Inflammatory macrophage treated with lipopolysaccharide for 1 hour (primary cell): Measurements from ENCODE around the gene PTGER1.
"Not testable (repeated sequence)": the region's sequence is repeated elsewhere in the genome, so short reads cannot be mapped to it uniquely, and the experiment has no call there.

Experiments used
- DNase-seq, 2 donors: peaks; one replicate each; pipeline ENCODE4 v3.0.0-alpha.2; 2020 to 2022

PTGER1 gene

DNA sequence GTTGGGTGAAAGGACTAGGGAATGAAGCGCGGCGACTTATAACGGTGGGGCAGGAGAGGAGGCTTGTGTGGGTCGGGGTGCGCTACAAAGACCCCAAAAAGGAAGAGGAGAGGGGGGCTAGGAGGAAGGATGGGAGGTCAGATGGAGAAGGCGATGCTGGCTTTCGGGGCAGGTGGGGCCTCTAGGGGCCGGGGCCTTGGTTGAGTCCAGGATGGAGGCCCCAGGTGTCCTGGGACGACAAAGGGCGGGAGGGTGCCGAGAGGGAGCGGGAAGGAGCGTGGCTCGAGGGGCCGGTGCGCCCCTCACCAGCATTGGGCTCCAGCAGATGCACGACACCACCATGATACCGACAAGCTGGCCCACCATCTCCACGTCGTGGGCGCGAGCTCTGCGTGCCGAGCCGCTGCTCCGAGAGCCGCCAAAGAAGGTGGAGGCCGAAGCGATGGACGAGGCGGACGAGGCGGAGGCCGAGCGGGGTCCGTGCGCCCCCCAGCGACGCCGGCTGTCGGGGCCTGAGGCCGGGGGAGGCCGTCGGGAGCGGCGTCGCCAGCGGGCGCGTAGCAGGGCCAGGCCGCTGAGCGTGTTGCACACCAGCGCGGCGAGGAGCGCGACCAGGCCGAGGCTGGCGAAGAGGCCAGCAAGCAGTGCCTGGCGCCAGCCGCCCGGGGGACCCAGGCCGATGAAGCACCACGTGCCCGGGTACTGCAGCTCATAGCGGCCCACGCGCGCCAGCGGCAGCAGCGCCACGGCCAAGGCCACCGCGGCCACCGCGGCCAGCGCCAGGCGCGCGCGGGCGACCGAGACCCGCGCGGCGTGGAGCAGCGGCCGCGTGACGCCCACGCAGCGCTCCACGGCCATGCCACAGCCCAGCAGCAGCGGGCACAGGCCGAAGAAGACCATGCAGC lies 1.8 kb downstream of the PTGER1 start:
- no peak for DNase-seq

GRCh38 chr19:14472202-14472938 lies 2.8 kb downstream of the PTGER1 start:
- peak; percentile 65 to 84 for DNase-seq

DNA sequence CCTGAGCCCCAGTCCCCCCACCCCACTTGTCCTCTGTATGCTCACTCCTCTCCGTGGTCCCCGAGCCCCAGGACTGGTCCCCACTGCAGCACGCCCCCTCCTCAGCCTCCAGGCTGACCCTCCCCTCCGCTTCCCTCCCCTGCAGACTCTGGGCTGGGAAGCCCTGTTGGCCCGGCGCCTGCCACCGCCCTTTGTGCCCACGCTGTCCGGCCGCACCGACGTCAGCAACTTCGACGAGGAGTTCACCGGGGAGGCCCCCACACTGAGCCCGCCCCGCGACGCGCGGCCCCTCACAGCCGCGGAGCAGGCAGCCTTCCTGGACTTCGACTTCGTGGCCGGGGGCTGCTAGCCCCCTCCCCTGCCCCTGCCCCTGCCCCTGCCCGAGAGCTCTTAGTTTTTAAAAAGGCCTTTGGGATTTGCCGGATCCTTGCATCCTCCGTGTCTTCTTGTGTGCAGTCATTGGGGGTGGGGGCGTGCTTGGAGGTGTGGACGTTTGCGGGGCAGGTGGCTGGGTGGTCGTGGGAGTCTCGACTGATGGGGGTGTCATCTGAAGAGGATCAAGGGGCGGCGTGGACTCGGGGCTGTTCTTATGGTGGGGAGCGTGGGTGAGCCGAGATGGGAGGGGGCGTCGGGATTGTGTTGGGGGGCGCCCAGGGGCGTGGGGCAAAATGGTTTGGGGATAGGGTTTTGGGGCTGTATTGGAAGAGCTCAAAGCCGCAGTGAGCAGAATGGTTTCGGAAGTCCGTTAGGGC lies 3.5 kb downstream of the PTGER1 start:
- no peak for DNase-seq

- DNase-seq, result no peak
Observed at GRCh38 chr19:14470031-14470876, 4.9 kb downstream of the PTGER1 start.

- DNase-seq, result no peak
Observed at GRCh38 chr19:14467816-14468215, 7.3 kb downstream of the PTGER1 start.

DNA sequence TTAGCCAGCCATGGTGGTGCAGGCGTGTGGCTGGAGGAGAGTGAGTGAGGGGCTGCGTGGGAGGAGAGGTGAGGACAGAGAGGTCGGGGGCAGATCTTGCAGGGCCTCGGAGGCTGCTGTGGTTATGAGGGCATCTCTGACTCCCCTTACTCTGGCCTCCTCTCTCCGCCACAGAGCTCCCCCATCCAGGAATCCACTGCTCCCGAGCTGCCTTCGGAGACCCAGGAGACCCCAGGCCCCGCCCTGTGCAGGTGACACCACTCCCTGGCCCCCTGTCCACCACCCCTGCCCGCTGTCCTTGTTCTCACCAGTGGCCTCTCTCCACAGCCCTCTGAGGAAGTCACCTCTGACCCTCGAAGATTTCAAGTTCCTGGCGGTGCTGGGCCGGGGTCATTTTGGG lies 7.8 kb downstream of the PTGER1 start:
- no peak for DNase-seq

GRCh38 chr19:14463747-14464146 lies 11.4 kb downstream of the PTGER1 start:
- no peak for DNase-seq

DNA sequence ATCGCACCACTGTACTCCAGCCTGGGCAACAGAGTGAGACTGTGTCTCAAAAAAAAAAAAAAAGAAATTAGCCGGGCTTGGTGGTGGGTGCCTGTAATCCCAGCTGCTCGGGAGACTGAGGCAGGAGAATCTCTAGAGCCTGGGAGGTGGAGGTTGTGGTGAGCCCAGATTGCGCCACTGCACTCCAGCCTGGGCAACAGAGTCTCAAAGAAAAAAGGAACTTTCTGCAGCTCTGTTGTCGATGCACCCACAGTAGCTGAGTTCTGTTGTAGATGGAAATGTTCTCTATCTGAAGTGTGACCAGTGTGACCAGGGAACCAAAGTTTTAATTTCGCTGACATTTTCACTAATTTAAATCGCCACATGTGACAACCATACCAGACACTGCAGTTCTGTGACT lies 12.8 kb downstream of the PTGER1 start:
- DNase-seq, result peak in 1 of 2 donors; percentile 26

DNA sequence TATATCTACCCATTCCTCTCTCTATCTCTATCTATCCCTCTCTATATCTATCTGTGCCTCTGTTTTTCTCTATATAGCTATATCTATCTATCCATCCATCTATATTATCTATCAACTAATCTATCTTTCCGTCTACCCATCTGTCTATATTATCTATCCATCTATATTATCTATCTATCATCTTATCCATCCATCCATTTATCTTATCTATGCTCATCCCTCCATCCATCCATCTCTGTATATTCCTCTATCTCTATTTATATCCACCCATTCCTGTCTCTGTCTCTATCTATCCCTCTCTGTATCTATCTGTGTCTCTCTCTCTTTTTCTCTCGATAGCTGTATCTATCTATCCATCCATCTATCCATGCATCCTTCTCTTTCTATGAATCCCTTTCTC lies 14.2 kb downstream of the PTGER1 start:
- no peak for DNase-seq

GRCh38 chr19:14459703-14460102 lies 15.5 kb downstream of the PTGER1 start:
- no peak for DNase-seq

GRCh38 chr19:14452303-14452702 lies 22.9 kb downstream of the PTGER1 start:
- not testable (repeated sequence) for DNase-seq

DNA sequence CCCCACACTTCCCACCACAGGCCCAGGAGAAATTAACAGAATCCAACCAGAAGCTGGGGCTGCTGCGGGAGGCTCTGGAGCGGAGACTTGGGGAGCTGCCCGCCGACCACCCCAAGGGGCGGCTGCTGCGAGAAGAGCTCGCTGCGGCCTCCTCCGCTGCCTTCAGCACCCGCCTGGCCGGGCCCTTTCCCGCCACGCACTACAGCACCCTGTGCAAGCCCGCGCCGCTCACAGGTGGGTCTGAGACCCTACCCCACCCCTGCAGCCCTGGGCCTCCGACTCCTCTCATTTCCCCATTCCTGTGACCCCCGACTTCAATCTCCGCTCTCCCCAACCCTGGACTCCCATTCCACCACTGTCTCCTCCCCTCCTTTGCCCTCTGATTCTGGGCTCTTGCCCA lies 24.3 kb downstream of the PTGER1 start:
- no peak for DNase-seq

GRCh38 chr19:14450168-14450874 lies 24.8 kb downstream of the PTGER1 start:
- peak; percentile 61 to 79 for DNase-seq

- peak in 1 of 2 donors; percentile 26 for DNase-seq
Observed at GRCh38 chr19:14449321-14449720, 25.8 kb downstream of the PTGER1 start.

GRCh38 chr19:14446336-14447036 lies 28.7 kb downstream of the PTGER1 start:
- DNase-seq, result no peak

DNA sequence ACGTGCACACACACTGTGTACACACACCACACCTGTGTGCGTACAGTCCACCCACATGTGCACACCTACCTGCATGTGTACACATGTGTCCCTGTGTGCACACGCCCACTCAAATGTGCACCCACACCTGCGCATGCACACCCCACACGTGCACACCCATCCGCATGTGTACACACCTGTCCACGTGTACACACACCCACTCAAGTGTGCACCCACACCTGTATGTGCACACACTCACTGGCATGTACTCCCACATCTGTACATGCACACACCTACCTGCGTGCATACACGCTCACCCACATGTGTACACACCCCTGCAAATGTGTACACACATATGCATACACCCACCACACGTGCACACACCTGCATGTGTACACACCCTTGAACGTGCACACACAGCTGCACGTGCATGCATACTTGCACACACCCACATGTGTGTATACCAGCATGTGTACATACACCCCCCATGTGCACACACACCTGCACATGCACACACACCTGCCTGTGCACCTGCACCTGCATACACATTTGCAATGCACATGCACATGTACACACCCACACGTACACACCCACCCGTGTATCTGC lies 31.4 kb downstream of the PTGER1 start:
- no peak for DNase-seq

DNA sequence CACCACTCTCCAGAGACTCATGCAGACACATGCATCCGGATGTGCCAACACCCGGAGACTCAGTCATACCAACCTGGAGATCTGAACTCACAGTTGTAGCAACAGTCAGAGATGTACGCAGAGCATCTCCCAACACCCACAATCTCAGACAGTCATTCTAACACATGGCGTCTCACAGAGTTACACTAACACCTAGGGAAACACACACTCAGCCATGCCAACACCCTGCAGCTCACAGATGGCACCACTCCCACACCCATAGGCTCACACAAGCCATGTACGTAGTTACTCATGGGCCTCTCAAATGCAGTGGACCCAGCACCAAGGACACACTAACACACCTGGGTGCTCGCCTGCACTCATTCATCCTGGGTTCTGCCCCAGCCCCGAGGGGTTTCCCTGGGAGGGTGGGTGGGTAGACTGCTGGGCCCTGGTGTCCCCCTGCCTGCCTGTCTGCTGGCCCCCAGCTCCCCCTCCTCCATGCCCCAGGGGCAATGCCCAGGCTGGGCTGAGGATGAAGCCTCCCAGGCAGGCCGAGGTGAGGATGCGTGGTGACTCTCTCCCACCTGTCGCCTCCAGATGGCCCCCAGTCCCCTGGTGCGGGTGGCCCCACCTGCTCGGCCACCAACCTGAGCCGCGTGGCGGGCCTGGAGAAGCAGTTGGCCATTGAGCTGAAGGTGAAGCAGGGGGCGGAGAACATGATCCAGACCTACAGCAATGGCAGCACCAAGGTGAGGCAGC lies 32.1 kb downstream of the PTGER1 start:
- DNase-seq, result no peak

GRCh38 chr19:14441041-14441938 lies 33.9 kb downstream of the PTGER1 start:
- DNase-seq, result no peak

DNA sequence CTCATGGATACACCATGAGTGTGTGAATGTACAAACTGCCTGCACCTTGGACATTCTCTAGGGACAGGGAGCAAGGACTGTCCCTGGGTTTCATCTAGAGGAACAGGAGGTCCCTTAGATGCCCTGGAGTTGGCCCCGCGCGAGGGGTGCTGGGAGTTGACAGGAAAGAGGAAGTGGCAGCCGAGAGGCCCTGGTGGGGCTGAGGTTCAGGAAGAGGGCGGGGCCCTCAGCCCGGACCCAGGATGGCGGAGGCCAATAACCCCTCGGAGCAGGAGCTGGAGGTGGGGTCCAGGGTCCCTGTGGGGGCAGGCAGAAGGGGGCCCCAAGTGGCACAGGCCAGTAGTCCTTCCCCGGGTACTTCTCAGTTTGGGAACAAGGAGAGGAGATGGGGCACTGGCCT lies 35.1 kb downstream of the PTGER1 start:
- peak; percentile 80 to 85 for DNase-seq
